Liver (tissue), 3 donors: ENCODE results near the gene RASAL2.

Experiments used
- ATF3 ChIP-seq: IDR thresholded peaks from 2 replicates; pipeline ENCODE4 v1.6.1; 2016; ENCODE audit warnings: antibody characterized with exemption
- CTCF ChIP-seq: fragments of 150-350 bp; IDR thresholded peaks from 2 replicates; pipeline ENCODE4 v1.5.1; 2017; ENCODE audit warnings: improper control_type of control experiment, low read depth, low read length; ENCODE audit not compliant: missing input control
- HNF4G ChIP-seq: IDR thresholded peaks from 2 replicates; pipeline ENCODE4 v1.6.1; 2016; ENCODE audit warnings: antibody characterized with exemption
- MAX ChIP-seq: IDR thresholded peaks from 2 replicates; pipeline ENCODE4 v1.6.1; 2016; ENCODE audit warnings: antibody characterized with exemption
- RAD21 ChIP-seq, 2 donors: IDR thresholded peaks; 2 replicates each; pipeline ENCODE4 v1.6.1; 2016; ENCODE audit warnings: antibody characterized with exemption in 2 of 2, mild to moderate bottlenecking in 2 of 2
- REST ChIP-seq: IDR thresholded peaks from 2 replicates; pipeline ENCODE4 v1.6.1; 2016; ENCODE audit warnings: antibody characterized with exemption, mild to moderate bottlenecking
- TAF1 ChIP-seq: conservative IDR thresholded peaks from 2 replicates; pipeline ENCODE4 v1.6.1; 2016; ENCODE audit warnings: antibody characterized with exemption, mild to moderate bottlenecking
- donor health status: healthy.
- donor health status: healthy.

- no peak for TF ChIP-seq CTCF
- no peak for TF ChIP-seq RAD21 (IDR thresholded peaks at IDR 0.05)
- TF ChIP-seq REST, result no peak
- no peak for TF ChIP-seq ATF3
- TF ChIP-seq TAF1, result no peak
- TF ChIP-seq HNF4G, result no peak
- no peak for TF ChIP-seq MAX
Observed at GRCh38 chr1:178503849-178504248, 409.9 kb downstream of the RASAL2 start.
